Kidney glomerular epithelial cell (primary cell): ENCODE results near the gene EIF5.
A peak's percentile ranks its signal among the peaks of the same experiment; 100 is the strongest.

Source experiments
- DNase-seq: peaks from one replicate; lab custom pipeline; 2025; lab: John Stamatoyannopoulos, UW

Gene EIF5

GRCh38 chr14:103370087-103370486, 36.0 kb downstream of the EIF5 start:
- DNase-seq: no peak

GRCh38 chr14:103372017-103372416, 38.0 kb downstream of the EIF5 start:
- DNase-seq: no peak

GRCh38 chr14:103372552-103373304, 38.7 kb downstream of the EIF5 start:
- DNase-seq: peak; percentile 82

DNA sequence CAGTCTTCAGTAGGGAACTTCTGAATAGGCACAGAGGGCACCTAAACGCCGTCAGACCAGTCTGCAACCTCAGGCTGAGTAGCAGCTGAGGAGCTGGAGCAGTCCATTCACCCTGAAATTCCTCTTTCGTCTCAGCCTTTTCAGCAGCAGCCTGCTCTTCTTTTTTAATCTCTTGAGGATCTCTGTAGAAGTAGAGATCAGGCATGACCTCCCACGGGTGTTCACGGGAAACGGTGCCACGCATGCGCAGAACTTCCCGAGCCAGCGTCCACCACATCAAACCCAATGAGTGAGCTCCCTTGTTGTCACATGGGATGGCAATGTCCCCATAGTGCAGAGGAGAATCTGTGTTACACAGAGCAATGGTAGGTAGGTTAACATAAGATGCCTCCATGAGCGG, 40.1 kb downstream of the EIF5 start:
- no peak for DNase-seq

GRCh38 chr14:103377522-103378037, 43.5 kb downstream of the EIF5 start:
- DNase-seq: no peak

DNA sequence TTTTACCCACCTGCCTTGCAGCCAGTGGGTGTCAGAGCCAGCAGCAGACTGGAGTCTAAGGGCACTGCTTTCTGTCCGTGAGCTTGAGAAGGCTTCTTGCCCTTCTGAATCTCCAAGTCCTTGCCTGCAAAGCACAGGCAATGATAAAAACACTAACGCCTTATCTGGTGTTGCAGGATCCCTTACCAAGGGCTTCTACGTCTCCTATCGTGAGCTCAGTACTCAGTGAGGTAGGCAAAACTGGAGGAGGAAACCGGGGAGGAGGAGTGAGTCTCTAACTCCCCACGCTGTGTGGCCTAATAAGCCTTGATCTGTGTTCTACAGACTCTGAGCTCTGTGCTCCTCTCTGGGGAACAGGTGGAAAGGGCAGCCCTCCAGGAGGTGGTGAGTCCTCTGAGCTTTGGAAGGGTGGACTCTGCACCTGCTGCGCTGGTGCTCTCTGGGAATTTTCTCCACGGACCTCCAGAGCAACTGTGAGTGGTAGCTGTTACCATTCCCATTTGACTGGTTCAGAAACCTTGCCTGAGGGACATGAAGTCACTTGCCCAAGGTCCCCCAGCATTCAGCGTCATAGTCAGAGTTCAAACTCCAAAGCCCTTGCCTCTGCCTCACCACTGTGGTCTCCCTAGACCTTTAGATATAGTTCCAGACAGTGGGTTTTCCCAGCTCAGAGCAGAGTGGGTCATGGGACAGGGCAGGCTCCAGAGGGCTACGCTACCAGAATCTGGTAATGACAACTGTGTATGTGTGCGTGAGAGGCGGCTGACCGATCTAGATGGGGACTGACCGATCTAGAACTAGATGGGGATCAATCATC, 44.2 kb downstream of the EIF5 start:
- DNase-seq: no peak

DNA sequence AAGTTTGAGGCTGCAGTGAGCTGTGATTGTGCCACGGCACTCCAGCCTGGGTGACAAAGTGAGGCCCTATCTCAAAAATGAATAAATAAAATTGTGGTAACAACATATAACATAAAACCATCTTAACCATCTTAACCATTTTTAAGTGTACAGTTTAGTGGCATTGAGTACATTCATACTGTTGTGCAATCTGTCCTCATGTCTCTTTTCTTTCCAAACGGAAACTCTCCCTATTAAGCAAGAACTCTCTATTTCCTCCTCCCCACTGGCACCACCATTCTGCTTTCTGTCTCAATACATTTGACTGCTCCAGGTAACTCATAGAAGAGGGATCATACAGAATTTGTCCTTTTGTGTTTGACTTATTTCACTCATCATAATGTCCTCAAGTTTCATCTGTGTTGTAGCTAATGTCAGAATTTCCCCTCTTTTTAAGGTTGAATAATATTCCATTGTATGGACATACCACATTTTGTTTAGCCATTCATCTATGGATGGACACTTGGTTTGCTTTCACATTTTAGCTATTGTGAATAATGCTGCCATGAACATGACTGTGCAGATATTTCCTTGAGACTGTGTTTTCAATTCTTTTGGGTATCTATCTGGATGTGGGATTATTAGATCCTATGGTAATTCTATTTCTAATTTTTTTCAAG, 46.8 kb downstream of the EIF5 start:
- DNase-seq: no peak

- DNase-seq: no peak
Observed at GRCh38 chr14:103382376-103382775, 48.3 kb downstream of the EIF5 start.

DNA sequence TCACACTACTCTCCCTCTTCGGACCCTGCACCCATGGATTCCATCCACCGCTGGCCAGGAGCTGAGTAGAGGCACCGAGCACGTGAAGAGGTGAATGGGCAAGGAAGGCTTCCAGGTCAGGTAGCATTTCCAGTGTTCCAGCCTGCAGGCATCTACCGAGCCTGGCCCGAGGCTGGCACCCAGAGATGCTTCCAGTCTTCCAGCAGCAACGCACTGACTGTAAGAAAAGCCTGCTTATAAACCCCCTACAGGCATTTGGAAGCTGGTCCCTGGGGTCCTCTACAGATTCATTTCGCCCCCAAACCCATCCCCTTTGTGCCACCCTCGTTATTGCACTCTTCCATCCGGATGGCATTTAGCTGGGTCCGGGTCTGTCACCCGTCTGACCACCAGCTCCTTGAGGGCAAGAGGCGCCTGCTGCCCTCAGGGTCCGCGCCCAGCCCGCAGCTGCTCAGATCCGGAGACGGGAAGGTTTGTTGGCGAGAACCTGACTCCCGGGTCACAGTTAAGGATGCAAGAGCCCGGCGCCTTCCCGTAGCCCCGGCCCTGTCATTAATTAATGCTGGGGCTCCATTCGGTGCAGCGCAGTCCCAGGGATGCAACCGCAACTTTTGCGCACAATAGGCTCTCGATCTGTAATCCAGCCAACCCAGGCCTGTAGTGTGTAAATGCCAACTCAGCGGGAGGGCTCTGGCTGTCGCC, 50.6 kb downstream of the EIF5 start:
- no peak for DNase-seq

DNA sequence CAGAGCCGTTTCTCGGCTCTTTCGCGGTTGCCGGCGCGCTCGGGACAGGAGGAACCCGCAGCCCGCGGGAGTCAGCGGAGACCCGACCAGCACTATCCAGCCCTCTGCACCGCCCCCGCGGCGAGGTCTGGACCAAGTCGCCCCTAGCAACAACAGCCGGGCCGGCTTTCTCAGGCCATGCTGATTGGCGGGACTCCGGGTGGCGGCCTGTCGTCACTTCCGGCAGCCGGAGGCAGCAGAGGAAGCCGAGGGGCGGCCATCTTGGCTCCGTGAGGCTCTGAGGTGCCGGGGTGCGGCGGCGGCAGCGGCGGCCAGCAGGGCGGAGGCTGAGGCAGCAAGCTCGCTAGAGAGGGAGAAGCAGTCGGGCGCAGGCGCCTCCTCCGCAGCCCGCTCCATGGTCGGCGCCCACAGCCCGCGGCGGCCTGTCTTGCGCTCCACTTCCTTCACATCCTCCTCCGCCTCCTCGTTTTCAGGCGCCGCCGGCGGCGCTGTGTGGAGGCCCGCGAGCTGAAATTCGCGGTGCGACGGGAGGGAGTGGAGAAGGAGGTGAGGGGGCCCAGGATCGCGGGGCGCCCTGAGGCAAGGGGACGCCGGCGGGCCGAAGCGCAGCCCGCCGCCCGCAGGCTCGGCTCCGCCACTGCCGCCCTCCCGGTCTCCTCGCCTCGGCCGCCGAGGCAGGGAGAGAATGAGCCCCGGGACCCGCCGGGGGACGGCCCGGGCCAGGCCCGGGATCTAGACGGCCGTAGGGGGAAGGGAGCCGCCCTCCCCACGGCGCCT, 51.3 kb downstream of the EIF5 start, which contains the start of gene MARK3:
MARK3 (plus strand) TSS at position 264 of the 777 bp plus-strand sequence. CDS start 615 bp downstream, outside the sequence.
- DNase-seq: peak; percentile 92

- DNase-seq: peak; percentile 42
Observed at GRCh38 chr14:103385929-103386712, 52.1 kb downstream of the EIF5 start.

DNA sequence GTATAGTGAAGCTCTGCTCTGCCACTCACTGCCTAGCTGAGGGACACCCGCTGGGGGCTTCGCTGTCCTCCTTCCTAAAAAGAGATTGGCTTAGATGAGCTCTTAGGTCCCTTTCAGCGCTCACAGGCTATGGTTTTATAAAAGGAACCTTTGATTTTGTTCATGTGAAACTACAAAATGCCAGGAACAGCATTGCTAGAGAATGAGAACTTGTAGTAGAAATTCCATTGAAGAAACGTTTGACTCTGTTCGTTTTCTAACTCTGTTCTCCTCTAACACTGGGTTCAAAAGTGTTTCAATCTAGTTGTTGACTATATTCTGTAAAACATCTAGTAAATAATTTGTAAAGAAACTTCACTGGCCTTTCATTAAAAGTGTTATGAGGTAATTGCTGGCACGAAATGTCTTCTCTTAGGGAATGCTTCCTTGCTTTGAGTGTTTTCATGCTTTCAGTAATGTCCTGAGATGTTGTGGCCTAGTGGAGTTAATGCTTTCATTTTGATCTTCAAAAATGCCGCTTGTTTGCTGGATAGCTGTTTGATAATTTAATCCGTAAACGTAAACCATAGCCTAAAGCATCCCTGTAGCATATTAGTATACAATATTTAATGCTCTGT, 52.8 kb downstream of the EIF5 start:
- DNase-seq: peak; percentile 24

- DNase-seq: no peak
Observed at GRCh38 chr14:103388664-103389063, 54.6 kb downstream of the EIF5 start.

DNA sequence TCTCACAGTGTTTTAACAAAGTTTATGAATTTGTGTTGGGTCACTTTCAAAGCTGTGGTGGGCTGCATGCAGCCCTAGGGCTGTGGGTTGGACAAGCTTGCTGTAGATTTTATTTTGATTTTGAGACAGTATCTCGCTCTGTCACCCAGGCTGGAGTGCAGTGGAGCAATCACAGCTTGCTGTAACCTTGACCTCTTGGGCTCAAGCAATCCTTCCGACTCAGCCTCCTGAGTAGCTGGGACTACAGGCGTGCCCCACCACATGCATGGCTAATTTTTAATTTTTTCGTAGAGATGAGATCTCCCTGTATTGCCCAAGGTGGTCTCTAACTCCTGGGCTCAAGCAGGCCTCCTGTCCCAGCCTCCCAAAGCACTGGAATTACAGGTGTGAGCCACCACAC, 56.6 kb downstream of the EIF5 start:
- no peak for DNase-seq

GRCh38 chr14:103391048-103391447, 57.0 kb downstream of the EIF5 start:
- DNase-seq: peak; percentile 39

DNA sequence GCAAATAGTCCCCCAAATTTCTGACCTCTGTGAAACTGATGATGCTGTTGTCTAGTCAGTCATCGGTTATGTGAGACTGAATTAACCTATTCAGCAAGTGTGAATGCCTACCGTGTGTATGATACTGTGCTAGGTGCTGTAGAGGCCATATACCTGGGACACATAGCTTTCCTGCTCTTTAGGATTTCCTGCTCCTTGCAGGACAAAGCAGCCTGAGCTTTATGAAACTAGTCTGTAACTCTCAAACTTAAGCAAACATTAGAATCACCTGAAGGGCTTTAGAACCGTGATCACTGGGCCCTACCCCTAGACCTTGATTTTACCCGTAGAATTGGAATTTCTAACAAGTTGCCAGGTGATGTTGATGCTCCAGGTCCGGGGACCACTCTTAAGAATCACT, 58.1 kb downstream of the EIF5 start:
- no peak for DNase-seq

DNA sequence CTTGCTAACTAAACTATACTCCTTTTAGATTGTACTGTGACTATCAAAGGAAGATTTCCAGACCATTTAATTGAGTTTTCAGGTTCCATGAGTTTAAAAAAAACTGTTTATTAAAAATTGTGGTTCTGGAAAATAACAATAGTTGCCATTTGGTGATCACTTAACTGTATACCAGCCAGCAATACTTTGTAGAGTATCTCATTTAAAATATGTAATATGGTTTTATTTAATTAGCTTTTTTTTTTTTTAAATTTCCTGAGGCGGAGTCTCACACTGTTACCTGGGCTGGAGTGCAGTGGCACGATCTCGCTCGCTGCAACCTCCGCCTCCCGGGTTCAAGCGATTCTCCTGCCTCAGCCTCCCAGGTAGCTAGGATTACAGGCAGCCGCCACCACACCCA, 58.5 kb downstream of the EIF5 start:
- no peak for DNase-seq

DNA sequence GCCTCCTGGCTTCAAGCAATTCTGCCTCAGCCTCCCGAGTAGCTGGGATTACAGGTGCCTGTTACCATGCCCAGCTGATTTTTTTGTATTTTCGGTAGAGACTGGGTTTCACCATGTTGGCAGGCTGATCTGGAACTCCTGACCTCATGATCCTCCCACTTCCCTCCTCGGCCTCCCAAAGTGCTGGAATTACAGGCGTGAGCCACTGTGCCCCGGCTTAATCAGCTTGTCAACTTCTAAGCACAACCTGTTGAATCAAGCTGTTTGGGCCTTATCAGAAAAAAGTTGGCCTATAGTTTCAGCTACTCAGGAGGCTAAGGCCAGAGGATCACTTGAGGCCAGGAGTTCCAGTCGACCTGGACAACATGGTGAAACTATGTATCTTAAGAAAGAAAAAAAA, 59.0 kb downstream of the EIF5 start:
- DNase-seq: no peak

DNA sequence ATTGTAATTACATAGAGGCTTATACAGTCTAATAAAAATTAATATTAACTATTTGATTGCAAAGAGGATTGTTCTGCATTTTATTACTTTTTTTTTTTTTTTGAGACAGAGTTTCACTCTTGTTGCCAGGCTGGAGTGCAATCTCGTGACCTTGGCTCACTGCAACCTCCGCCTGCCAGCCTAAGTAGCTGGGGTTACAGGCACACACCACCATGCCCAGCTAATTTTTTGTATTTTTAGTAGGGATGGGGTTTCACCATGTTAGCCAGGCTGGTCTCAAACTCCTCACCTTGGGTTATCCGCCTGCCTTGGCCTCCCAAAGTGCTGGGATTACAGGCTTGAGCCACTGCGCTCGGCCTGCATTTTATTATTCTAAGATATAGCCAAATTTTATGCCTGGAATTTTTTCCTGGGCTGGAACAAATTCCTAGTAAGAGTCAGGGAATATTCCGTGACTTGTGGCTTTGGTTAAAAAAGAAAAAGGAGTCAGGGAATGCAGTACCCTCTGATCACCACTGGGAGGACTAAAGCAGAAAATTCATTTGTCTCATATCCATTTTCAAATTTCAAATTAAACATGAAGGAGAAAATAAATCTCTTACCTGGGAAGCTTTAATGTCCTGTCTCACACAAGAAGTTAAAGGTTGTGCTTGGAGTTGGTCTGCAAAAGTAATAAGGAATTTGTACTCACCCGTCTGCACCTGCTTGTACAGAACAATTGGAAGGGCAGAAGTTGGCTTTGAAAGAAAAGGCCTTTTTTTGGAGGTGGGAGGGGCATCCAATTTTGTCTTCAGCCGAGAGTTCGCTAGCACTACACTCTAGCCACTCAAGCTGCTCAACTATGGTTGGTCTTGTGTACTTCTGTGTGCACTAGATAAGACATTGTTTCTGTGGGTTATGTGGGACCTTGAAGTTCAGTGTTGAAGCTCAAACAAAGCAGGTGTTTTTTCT, 59.9 kb downstream of the EIF5 start:
- peak; percentile 33 for DNase-seq
